Tibial artery (tissue), 4 donors: ENCODE data around the gene VEPH1.

Experiments
- DNase-seq, 2 donors: peaks; one replicate each; pipeline ENCODE4 v3.0.0-alpha.2; 2019
- H3K27ac ChIP-seq, 2 donors: fragments of 200-600 bp; sonication (generic) in 1 of 2; 1 replicate in 1 of 2; 2 replicates in 1 of 2; pipeline ENCODE4 v1.5.1; 2018 to 2019; ENCODE audit warnings: mild to moderate bottlenecking in 1 of 2
- H3K27me3 ChIP-seq, 2 donors: fragments of 200-600 bp; sonication (generic) in 1 of 2; one replicate each; pipeline versions ENCODE4 v1.5.1 to v1.6.0; 2016 to 2019
- H3K36me3 ChIP-seq, 3 donors: fragments of 200-600 bp; sonication (generic) in 2 of 3; one replicate each; pipeline ENCODE4 v1.5.1; 2016 to 2019; ENCODE audit warnings: mild to moderate bottlenecking in 2 of 3
- H3K4me1 ChIP-seq, 4 donors: fragments of 200-600 bp; sonication (generic) in 2 of 4; 1 replicate in 3 of 4; 2 replicates in 1 of 4; pipeline ENCODE4 v1.5.1; 2016 to 2019
- H3K4me3 ChIP-seq, 2 donors: fragments of 200-600 bp; sonication (generic) in 1 of 2; 1 replicate in 1 of 2; 2 replicates in 1 of 2; pipeline ENCODE4 v1.5.1; 2018 to 2019; ENCODE audit warnings: mild to moderate bottlenecking in 2 of 2
- H3K9me3 ChIP-seq, 3 donors: fragments of 200-600 bp; sonication (generic) in 1 of 3; one replicate each; pipeline ENCODE4 v1.5.1; 2016 to 2019
- CTCF ChIP-seq, 2 experiments: fragments of 200-600 bp in 1 of 2; fragments of 450-650 bp in 1 of 2; IDR thresholded peaks; one replicate each; pipeline ENCODE4 v1.5.1; 2017 to 2019; ENCODE audit warnings: antibody characterized with exemption in 2 of 2, mild to moderate bottlenecking in 1 of 2, moderate library complexity in 1 of 2
- intact Hi-C: fragments of 100-400 bp; cut with DNase I; formaldehyde crosslinking; loops from one replicate; pipeline ENCODE4 v1.15.0; 2023; ENCODE audit warnings: low total_unique reads

VEPH1 gene

GRCh38 chr3:157280354-157280753 is 222.9 kb downstream of the VEPH1 start:
- TF ChIP-seq CTCF (IDR thresholded peaks at IDR 0.05) = no peak
- H3K4me1 ChIP-seq = peaks cover 0 to 16% (median 3%) of the 10 kb centered on the region in 4 donors

GRCh38 chr3:157279237-157279636 is 224.0 kb downstream of the VEPH1 start:
- no peak for TF ChIP-seq CTCF (IDR thresholded peaks at IDR 0.05)
- H3K9me3 ChIP-seq = no peaks in the 10 kb centered on the region
- H3K4me3 ChIP-seq = no peak overlapping the region
- intact Hi-C loops = no loop called here
- DNase-seq = no peak
- H3K27ac ChIP-seq = no peak overlapping the region
- H3K27me3 ChIP-seq = no peaks in the 10 kb centered on the region
- peaks cover 0 to 16% (median 3%) of the 10 kb centered on the region in 4 donors for H3K4me1 ChIP-seq
- H3K36me3 ChIP-seq = no peaks in the 10 kb centered on the region

More at GRCh38 chr3:157280354-157280753, 222.9 kb downstream of the VEPH1 start:
- Histone ChIP-seq H3K4me3 (no peak overlapping the region), H3K9me3 (no peaks in the 10 kb centered on the region), H3K27ac (no peak overlapping the region), H3K27me3 (no peaks in the 10 kb centered on the region), H3K36me3 (no peaks in the 10 kb centered on the region)
- intact Hi-C loops = no loop called here
- no peak for DNase-seq

- intact Hi-C loops = no loop called here
- no peaks in the 10 kb centered on the region for H3K9me3 ChIP-seq
- TF ChIP-seq CTCF (IDR thresholded peaks at IDR 0.05) = no peak
- peaks cover 0 to 3% (median 1%) of the 10 kb centered on the region in 4 donors for H3K4me1 ChIP-seq
- no peaks in the 10 kb centered on the region for H3K27me3 ChIP-seq
- no peak for DNase-seq
- H3K4me3 ChIP-seq = no peak overlapping the region
- no peaks in the 10 kb centered on the region for H3K36me3 ChIP-seq
- H3K27ac ChIP-seq = no peak overlapping the region
Observed at GRCh38 chr3:157276801-157277200, 226.4 kb downstream of the VEPH1 start.

GRCh38 chr3:157275832-157276231 is 227.4 kb downstream of the VEPH1 start:
- Histone ChIP-seq H3K4me1 (no peaks in the 10 kb centered on the region), H3K27me3 (no peaks in the 10 kb centered on the region), H3K36me3 (no peaks in the 10 kb centered on the region), H3K27ac (no peak overlapping the region), H3K4me3 (no peak overlapping the region), H3K9me3 (no peaks in the 10 kb centered on the region)
- no peak for DNase-seq
- intact Hi-C loops = no loop called here
- TF ChIP-seq CTCF (IDR thresholded peaks at IDR 0.05) = no peak

- no peak overlapping the region for H3K4me3 ChIP-seq
- no peaks in the 10 kb centered on the region for H3K9me3 ChIP-seq
- DNase-seq = no peak
- H3K4me1 ChIP-seq = no peaks in the 10 kb centered on the region
- intact Hi-C loops = no loop called here
- no peaks in the 10 kb centered on the region for H3K27me3 ChIP-seq
- no peak for TF ChIP-seq CTCF (IDR thresholded peaks at IDR 0.05)
- H3K27ac ChIP-seq = no peak overlapping the region
- no peaks in the 10 kb centered on the region for H3K36me3 ChIP-seq
Observed at GRCh38 chr3:157274644-157275137, 228.5 kb downstream of the VEPH1 start.
